Lower leg skin (tissue), 4 donors: ENCODE measurements around the gene PHC3. TPM values are rescaled to one million over a fixed set of nuclear protein-coding genes. Genes with fewer than 3 reads are reported as not detected.
"Not testable (repeated sequence)": the region's sequence is repeated elsewhere in the genome, so short reads cannot be mapped to it uniquely, and the experiment has no call there.

Experiments
- DNase-seq, 2 donors: peaks; one replicate each; pipeline ENCODE4 v3.0.0-alpha.2; 2019; ENCODE audit warnings: low spot score in 2 of 2
- H3K4me3 ChIP-seq: fragments of 200-600 bp; sonication (generic); 2 replicates; pipeline ENCODE4 v1.5.1; 2017; ENCODE audit warnings: mild to moderate bottlenecking, low read depth; ENCODE audit not compliant: poor library complexity, severe bottlenecking
- POLR2A ChIP-seq, 2 donors: fragments of 450-650 bp; IDR thresholded peaks; one replicate each; pipeline ENCODE4 v1.6.1; 2016 to 2017; ENCODE audit warnings: antibody characterized with exemption in 2 of 2, mild to moderate bottlenecking in 1 of 2, moderate library complexity in 1 of 2
- whole genome bisulfite sequencing, 2 donors: methylation state at CpG; one replicate each; pipeline ENCODE4 v1.1.5; 2018; 5-methylcytosine and 5-hydroxymethylcytosine counted together
- intact Hi-C: fragments of 100-400 bp; cut with DNase I; formaldehyde crosslinking; loops from one replicate; pipeline ENCODE4 v1.15.0; 2023; ENCODE audit warnings: low total_unique reads
- total RNA-seq, 4 donors: library from RNA; depleted of rRNA; stranded (reverse); fragments of >200 nt; gene quantifications; one replicate each; pipeline ENCODE4 v1.1.0, GENCODE V29; 2016
- TF ChIP-seq, protein P1 (sequence below), 3 donors: fragments of 450-650 bp; IDR thresholded peaks; one replicate each; pipeline ENCODE4 v1.5.1; 2016; ENCODE audit warnings: antibody characterized with exemption in 3 of 3, mild to moderate bottlenecking in 3 of 3, moderate library complexity in 2 of 3

The PHC3 gene
- total RNA-seq, 4 donors from 2014 or later: 31.9 to 47.6 (median 45.5) TPM

GRCh38 chr3:170207717-170208116 is 26.2 kb upstream of the PHC3 start:
- WGBS, 2 donors: 66 to 71% methylated on average over 6 of the region's 6 CpGs
- intact Hi-C loops: no loop called here
- no peak overlapping the region for H3K4me3 ChIP-seq
- no peak for DNase-seq
- TF ChIP-seq, protein P1, sequence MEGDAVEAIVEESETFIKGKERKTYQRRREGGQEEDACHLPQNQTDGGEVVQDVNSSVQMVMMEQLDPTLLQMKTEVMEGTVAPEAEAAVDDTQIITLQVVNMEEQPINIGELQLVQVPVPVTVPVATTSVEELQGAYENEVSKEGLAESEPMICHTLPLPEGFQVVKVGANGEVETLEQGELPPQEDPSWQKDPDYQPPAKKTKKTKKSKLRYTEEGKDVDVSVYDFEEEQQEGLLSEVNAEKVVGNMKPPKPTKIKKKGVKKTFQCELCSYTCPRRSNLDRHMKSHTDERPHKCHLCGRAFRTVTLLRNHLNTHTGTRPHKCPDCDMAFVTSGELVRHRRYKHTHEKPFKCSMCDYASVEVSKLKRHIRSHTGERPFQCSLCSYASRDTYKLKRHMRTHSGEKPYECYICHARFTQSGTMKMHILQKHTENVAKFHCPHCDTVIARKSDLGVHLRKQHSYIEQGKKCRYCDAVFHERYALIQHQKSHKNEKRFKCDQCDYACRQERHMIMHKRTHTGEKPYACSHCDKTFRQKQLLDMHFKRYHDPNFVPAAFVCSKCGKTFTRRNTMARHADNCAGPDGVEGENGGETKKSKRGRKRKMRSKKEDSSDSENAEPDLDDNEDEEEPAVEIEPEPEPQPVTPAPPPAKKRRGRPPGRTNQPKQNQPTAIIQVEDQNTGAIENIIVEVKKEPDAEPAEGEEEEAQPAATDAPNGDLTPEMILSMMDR (IDR thresholded peaks at IDR 0.05): no peak
- TF ChIP-seq POLR2A (IDR thresholded peaks at IDR 0.05): no peak

DNA sequence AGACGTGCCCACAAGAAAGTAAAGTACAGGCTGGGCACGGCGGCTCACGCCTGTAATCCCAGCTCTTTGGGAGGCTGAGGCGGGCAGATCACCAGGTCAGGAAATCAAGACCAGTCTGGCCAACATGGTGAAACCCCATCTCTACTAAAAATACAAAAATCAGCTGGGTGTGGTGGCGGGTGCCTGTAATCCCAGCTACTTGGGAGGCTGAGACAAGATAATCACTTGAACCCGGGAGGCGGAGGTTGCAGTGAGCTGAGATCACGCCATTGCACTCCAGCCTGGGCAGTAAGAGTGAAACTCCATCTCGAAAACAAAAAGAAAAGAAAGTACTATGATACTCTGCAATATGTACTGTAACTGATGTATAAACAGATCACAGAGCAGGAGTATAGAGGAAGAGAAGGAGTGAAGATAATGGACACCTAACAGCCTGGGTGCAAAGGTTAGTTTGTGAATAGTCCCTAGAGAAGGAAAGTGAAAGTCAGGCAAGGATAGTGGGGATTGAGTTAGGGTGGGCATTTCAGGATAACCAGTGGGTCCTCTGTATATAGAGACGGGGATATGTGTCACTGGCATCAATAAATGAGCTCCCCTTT is 24.7 kb upstream of the PHC3 start:
- intact Hi-C loops, H3K4me3 ChIP-seq, DNase-seq: not testable (repeated sequence)
- 90 to 96% methylated on average over 11 of the region's 11 CpGs for WGBS, 2 donors

DNA sequence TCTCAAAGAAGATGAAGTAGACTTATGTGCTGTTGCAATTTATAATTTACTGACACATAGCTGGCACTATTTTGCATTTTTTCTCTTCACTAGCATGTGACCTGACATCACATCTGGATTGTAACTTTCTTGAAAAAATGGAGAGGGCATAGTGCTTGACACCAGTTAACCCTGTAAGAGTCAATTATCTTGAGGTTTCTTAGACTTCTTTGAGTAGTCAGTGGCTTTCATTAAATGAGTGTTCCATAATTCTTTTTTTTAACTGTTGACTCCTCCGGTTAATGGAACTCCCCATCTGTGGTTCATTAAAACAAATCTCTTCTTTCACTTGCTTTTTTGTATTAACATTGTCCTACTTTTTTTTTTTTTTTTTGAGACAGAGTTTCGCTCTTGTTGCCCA is 23.8 kb upstream of the PHC3 start:
- intact Hi-C loops: no loop called here
- no peak overlapping the region for H3K4me3 ChIP-seq
- TF ChIP-seq POLR2A (IDR thresholded peaks at IDR 0.05): no peak
- WGBS, 2 donors: 54 to 63% methylated on average over 2 of the region's 2 CpGs
- DNase-seq: no peak

DNA sequence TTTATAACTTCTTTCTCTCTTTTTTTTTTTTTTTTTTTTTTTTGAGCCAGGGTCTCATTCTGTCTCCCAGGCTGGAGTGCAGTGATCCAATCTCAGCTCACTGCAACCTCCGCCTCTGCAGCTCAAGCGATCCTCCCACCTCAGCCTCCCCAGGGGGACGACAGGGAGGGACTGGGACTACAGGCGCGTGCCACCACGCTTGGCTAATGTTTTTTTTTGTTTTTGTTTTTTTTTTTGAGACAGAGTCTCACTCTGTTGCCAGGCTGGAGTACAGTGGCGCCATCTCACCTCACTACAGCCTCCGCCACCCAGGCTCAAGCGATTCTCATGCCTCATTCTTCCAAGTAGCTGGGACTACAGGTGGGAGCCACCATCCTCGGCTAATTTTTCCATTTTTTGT is 23.0 kb upstream of the PHC3 start:
- 87 to 92% methylated on average over 10 of the region's 10 CpGs for WGBS, 2 donors
- no peak overlapping the region for H3K4me3 ChIP-seq
- TF ChIP-seq POLR2A (IDR thresholded peaks at IDR 0.05): no peak
- TF ChIP-seq, protein P1 (IDR thresholded peaks at IDR 0.05): no peak
- DNase-seq: no peak
- intact Hi-C loops: no loop called here

DNA sequence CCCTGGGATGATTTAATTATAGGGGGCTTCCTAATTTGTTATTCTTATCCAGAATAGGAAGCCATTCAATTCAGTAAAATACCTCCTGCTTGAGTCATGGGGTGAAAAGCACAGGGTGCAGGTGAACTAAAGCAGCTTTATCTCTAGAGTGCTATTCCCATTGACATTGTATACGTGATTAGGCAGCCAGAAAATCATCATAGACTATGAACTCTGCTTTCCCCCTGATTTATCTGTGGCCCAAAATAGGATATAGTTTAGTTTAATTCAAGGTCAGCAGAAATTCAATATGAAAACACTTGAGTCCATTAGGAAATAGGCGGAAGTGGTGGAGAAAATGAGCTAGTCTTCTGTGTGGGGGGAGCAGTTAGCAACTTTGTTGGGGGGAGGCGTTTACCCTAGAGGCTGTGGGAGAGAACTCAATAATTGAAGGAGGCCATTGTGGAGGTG is 22.5 kb upstream of the PHC3 start:
- 77 to 79% methylated on average over 3 of the region's 3 CpGs for WGBS, 2 donors

DNA sequence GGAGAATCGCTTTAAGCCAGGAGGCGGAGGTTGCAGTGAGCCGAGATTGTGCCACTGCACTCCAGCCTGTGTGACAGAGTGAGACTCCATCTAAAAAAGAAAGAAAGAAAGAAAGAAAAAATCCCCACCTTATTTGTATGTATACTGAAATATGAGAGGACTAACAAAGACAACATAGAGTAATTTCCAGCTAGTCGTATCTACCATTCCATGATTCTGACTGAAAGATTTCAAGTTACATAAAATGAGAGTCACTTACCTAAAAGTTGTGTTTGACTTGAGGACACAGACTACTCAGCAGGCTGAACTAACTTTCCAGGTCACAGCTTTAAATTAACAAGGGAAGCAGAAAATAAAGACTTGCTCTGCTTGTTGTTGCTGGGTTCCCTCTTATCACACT is 21.9 kb upstream of the PHC3 start:
- intact Hi-C loops: no loop called here
- TF ChIP-seq, protein P1 (IDR thresholded peaks at IDR 0.05): no peak
- no peak for TF ChIP-seq POLR2A (IDR thresholded peaks at IDR 0.05)
- 81 to 82% methylated on average over 4 of the region's 4 CpGs for WGBS, 2 donors
- no peak for DNase-seq
- no peak overlapping the region for H3K4me3 ChIP-seq

More for the DNA sequence above, 22.5 kb upstream of the PHC3 start:
- TF ChIP-seq POLR2A (IDR thresholded peaks at IDR 0.05): no peak
- TF ChIP-seq, protein P1 (IDR thresholded peaks at IDR 0.05): no peak
- no peak for DNase-seq
- intact Hi-C loops: no loop called here
- no peak overlapping the region for H3K4me3 ChIP-seq

DNA sequence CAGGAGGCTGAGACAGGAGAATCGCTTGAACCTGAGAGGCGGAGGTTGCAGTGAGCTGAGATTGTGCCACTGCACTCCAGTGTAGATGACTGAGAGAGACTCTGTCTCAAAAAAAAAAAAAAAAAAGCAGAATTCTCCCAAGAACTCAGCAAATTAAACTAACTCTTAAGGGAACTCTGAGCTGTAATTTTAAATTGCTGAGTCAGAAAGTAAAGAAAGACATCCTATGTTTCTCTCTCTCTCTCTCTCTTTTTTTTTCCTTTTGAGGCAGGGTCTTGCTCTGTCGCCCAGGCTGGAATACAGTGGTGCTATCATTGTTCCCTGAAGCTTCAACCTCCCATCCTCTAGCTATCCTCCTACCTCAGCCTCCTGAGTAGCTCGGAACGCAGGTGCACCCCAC is 20.0 kb upstream of the PHC3 start:
- TF ChIP-seq POLR2A (IDR thresholded peaks at IDR 0.05): no peak
- TF ChIP-seq, protein P1 (IDR thresholded peaks at IDR 0.05): no peak
- WGBS, 2 donors: 89 to 97% methylated on average over 5 of the region's 5 CpGs
- no peak for DNase-seq
- intact Hi-C loops: no loop called here
- no peak overlapping the region for H3K4me3 ChIP-seq
